GM23248 (cell line): ENCODE data around the gene CAMK1D. TPM values are rescaled to one million over a fixed set of nuclear protein-coding genes. Genes with fewer than 3 reads are reported as not detected.

Source experiments
- DNase-seq: peaks from one replicate; pipeline ENCODE4 v3.0.0-alpha.2; 2015
- H2AFZ ChIP-seq: fragments of 200-600 bp; sonication (generic); 2 replicates; pipeline ENCODE4 v1.6.1; 2016; ENCODE audit warnings: antibody characterized with exemption
- H3F3A ChIP-seq: fragments of 200-600 bp; sonication (generic); 2 replicates; pipeline ENCODE4 v1.6.1; 2016; ENCODE audit warnings: mild to moderate bottlenecking, antibody characterized with exemption, mixed run types; ENCODE audit not compliant: insufficient read depth
- H3K27ac ChIP-seq: fragments of 200-600 bp; sonication (generic); 2 replicates; pipeline ENCODE4 v1.5.1; 2016; ENCODE audit warnings: mild to moderate bottlenecking
- H3K27me3 ChIP-seq: fragments of 200-600 bp; sonication (generic); replicated peaks from 2 replicates; pipeline ENCODE4 v1.6.1; 2016; ENCODE audit warnings: mild to moderate bottlenecking; ENCODE audit not compliant: insufficient read depth
- H3K36me3 ChIP-seq: fragments of 200-600 bp; sonication (generic); 2 replicates; pipeline ENCODE4 v1.6.1; 2016; ENCODE audit warnings: low read depth, mild to moderate bottlenecking
- H3K4me1 ChIP-seq: fragments of 200-600 bp; sonication (generic); 2 replicates; pipeline ENCODE4 v1.6.1; 2016; ENCODE audit warnings: mild to moderate bottlenecking; ENCODE audit not compliant: insufficient read depth
- H3K4me2 ChIP-seq: fragments of 200-600 bp; sonication (generic); one replicate; pipeline ENCODE4 v1.6.1; 2016; ENCODE audit warnings: mild to moderate bottlenecking; ENCODE audit not compliant: unreplicated experiment
- H3K4me3 ChIP-seq: fragments of 200-600 bp; sonication (generic); 2 replicates; pipeline ENCODE4 v1.5.1; 2016; ENCODE audit warnings: mild to moderate bottlenecking
- H3K79me2 ChIP-seq: fragments of 200-600 bp; sonication (generic); 2 replicates; pipeline ENCODE4 v1.6.1; 2016; ENCODE audit warnings: mild to moderate bottlenecking; ENCODE audit not compliant: insufficient read depth
- H3K9ac ChIP-seq: fragments of 200-600 bp; sonication (generic); 2 replicates; pipeline ENCODE4 v1.6.1; 2016; ENCODE audit warnings: mild to moderate bottlenecking
- H3K9me2 ChIP-seq: fragments of 200-600 bp; sonication (generic); 2 replicates; pipeline ENCODE4 v1.6.1; 2016; ENCODE audit warnings: mixed run types, mild to moderate bottlenecking, moderate library complexity; ENCODE audit not compliant: insufficient read depth
- H3K9me3 ChIP-seq: fragments of 200-600 bp; sonication (generic); one replicate; pipeline ENCODE4 v1.6.1; 2017; ENCODE audit warnings: low read depth
- H4K20me1 ChIP-seq: fragments of 200-600 bp; sonication (generic); 2 replicates; pipeline ENCODE4 v1.6.0; 2016; ENCODE audit not compliant: insufficient read depth
- EZH2 ChIP-seq: fragments of 200-600 bp; sonication (generic); IDR thresholded peaks from 2 replicates; pipeline ENCODE4 v1.6.1; 2018; ENCODE audit warnings: antibody characterized with exemption, mild to moderate bottlenecking; ENCODE audit not compliant: insufficient read depth, poor library complexity, severe bottlenecking
- EZH2phosphoT487 ChIP-seq: fragments of 200-600 bp; sonication (generic); IDR thresholded peaks from 2 replicates; pipeline ENCODE4 v1.6.1; 2018; ENCODE audit warnings: antibody characterized with exemption, moderate library complexity, mild to moderate bottlenecking, low read depth; ENCODE audit not compliant: insufficient read depth
- WGBS, 2 experiments: methylation state at CpG; one replicate each; pipeline ENCODE4 v1.1.6; 2015 to 2017; ENCODE audit warnings: low lambda C conversion rate in 2 of 2, low coverage in 1 of 2; ENCODE audit errors: missing lambda C conversion rate in 2 of 2; 5-methylcytosine and 5-hydroxymethylcytosine counted together
- in situ Hi-C: fragments of 300-500 bp; cut with MboI; formaldehyde crosslinking; loops from 2 replicates; pipeline ENCODE4 v1.15.0; 2020
- polyA plus RNA-seq: library from polyadenylated mRNA; unstranded; fragments of >200 nt; fragmentation: Nextera tagmentation; extraction: Ambion mirVana; gene quantifications from 2 replicates; pipeline ENCODE4 v1.2.1, GENCODE V29; 2016
- total RNA-seq: library from RNA; depleted of rRNA; stranded (reverse); fragments of >200 nt; shearing (Covaris generic); gene quantifications from 2 replicates; pipeline ENCODE4 v1.2.3, GENCODE V29; 2014

The CAMK1D gene
- total and polyA plus RNA-seq, 2 experiments from 2014 or later = 0.22 to 0.55 TPM

DNA sequence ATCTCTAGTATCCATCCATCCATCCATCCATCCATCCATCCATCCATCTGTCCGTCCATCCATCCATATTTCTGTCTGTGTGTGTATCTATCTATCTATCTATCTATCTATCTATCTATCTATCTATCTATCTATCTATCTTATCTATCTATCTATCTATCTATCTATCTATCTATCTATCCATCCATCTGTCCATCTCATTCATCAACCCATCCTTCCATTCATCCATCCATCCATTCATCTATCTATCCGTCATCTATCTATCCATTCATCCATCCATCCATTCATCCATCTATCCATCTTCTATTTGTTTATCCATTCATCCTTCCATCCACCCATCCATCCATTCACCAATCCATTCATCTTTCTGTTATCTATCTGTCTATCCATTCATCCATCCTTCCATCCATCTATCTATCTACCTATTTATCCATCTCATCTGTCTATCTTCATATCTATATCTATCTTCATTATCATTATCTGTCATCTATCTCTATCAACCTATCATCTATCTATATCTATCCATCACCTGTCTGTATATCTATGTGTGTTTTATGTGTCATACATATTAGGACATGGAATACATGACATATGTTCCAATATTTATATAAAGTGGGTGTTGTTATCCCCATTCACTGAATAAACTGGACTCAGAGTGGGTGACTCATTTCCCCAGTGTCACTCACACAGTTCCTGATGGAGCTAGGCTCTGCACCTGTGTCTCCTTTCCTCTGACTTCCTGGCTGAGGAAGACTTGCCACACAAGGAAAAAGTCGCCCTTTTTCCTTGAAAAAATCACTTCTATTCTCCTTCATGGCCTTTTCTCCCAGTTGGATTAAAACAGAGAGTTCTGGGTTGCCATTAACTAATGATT is 452.1 kb downstream of the CAMK1D start:
- H3K4me1 ChIP-seq = no peaks in the 10 kb centered on the region
- WGBS, 2 experiments = 36 to 46% methylated on average over 3 of the region's 3 CpGs

GRCh38 chr10:12803776-12804175 is 454.4 kb downstream of the CAMK1D start:
- in situ Hi-C loops = no loop called here
- Histone ChIP-seq H3K36me3 (no peaks in the 10 kb centered on the region), H3K9me2 (no peaks in the 10 kb centered on the region), H4K20me1 (no peaks in the 10 kb centered on the region), H3K4me3 (no peak overlapping the region), H3K9me3 (no peaks in the 10 kb centered on the region), H3K9ac (no peak overlapping the region), H3K79me2 (no peaks in the 10 kb centered on the region), H3K4me1 (no peaks in the 10 kb centered on the region), H3K27ac (no peak overlapping the region), H3F3A (no peaks in the 10 kb centered on the region), H3K4me2 (no peak overlapping the region), H2AFZ (no peak overlapping the region), H3K27me3 (no peaks in the 10 kb centered on the region)
- DNase-seq = no peak
- no peak for TF ChIP-seq EZH2
- TF ChIP-seq EZH2phosphoT487 = no peak
- 75 to 78% methylated on average over 4 of the region's 4 CpGs for WGBS, 2 experiments

More for the DNA sequence above, 452.1 kb downstream of the CAMK1D start:
- H3K36me3 ChIP-seq = no peaks in the 10 kb centered on the region
- H3K4me3 ChIP-seq = no peak overlapping the region
- TF ChIP-seq EZH2phosphoT487 (no peak), EZH2 (no peak)
- no peaks in the 10 kb centered on the region for H4K20me1 ChIP-seq
- no peaks in the 10 kb centered on the region for H3K9me3 ChIP-seq
- H3K9me2 ChIP-seq = no peaks in the 10 kb centered on the region
- H3K27me3 ChIP-seq = no peaks in the 10 kb centered on the region
- H3K4me2 ChIP-seq = no peak overlapping the region
- no peak overlapping the region for H3K27ac ChIP-seq
- H3F3A ChIP-seq = no peaks in the 10 kb centered on the region
- H3K9ac ChIP-seq = no peak overlapping the region
- in situ Hi-C loops = no loop called here
- H3K79me2 ChIP-seq = no peaks in the 10 kb centered on the region
- no peak for DNase-seq
- no peak overlapping the region for H2AFZ ChIP-seq

GRCh38 chr10:12806228-12807095 is 457.1 kb downstream of the CAMK1D start:
- no peak overlapping the region for H2AFZ ChIP-seq
- no peak for TF ChIP-seq EZH2phosphoT487
- TF ChIP-seq EZH2 = no peak
- DNase-seq = no peak

DNA sequence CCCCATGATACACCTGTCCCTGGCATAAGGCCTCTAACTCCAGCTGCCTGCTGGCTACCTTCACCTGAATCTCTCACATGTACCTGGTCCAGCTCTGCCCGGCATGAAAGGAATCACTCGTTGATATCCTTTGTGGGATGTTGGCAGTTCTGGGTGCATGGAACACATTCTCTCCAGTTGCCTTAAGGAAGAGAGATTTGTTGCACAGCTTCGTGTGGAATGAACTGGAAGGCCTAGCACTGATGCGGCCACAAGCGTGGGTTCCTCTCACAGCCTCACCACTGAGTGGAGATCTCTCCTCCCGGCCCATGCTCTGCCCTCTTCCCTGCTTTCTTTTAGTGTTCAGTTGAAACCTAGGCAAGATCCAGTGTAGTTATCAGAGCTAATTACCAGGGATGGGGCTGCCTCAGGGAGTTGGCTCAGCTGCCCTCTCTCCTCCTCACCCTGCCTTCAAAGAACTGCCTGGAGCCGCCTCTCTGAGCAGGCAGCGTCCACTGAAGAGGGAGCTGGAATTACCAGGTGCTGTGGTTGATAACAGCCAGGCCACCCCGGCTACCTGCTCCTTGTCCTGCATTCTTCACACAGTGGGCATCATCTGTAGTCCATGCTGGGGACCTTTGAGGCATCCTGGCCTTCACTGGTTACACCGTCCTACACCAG is 457.9 kb downstream of the CAMK1D start:
- Histone ChIP-seq H3K9me2 (no peaks in the 10 kb centered on the region), H3K36me3 (no peaks in the 10 kb centered on the region), H3K79me2 (no peaks in the 10 kb centered on the region), H3K27me3 (no peaks in the 10 kb centered on the region), H3K9ac (no peak overlapping the region), H3F3A (no peaks in the 10 kb centered on the region), H2AFZ (no peak overlapping the region), H3K4me3 (no peak overlapping the region), H3K9me3 (no peaks in the 10 kb centered on the region), H3K4me2 (no peak overlapping the region), H3K4me1 (no peaks in the 10 kb centered on the region), H3K27ac (no peak overlapping the region), H4K20me1 (no peaks in the 10 kb centered on the region)
- 52 to 68% methylated on average over 10 of the region's 10 CpGs for WGBS, 2 experiments
- in situ Hi-C loops = no loop called here
- DNase-seq = no peak
- no peak for TF ChIP-seq EZH2phosphoT487
- TF ChIP-seq EZH2 = no peak

More at GRCh38 chr10:12806228-12807095, 457.1 kb downstream of the CAMK1D start:
- 64 to 65% methylated on average over 12 of the region's 12 CpGs for WGBS, 2 experiments
- no peaks in the 10 kb centered on the region for H3K27me3 ChIP-seq
- H4K20me1 ChIP-seq = no peaks in the 10 kb centered on the region
- in situ Hi-C loops = no loop called here
- no peaks in the 10 kb centered on the region for H3K36me3 ChIP-seq
- H3K4me1 ChIP-seq = no peaks in the 10 kb centered on the region
- no peak overlapping the region for H3K4me3 ChIP-seq
- H3F3A ChIP-seq = no peaks in the 10 kb centered on the region
- no peaks in the 10 kb centered on the region for H3K9me3 ChIP-seq
- H3K79me2 ChIP-seq = no peaks in the 10 kb centered on the region
- H3K27ac ChIP-seq = no peak overlapping the region
- H3K9me2 ChIP-seq = no peaks in the 10 kb centered on the region
- no peak overlapping the region for H3K4me2 ChIP-seq
- no peak overlapping the region for H3K9ac ChIP-seq
